ENCODE measurements around the gene ABHD16A. TPM values are rescaled to one million over a fixed set of nuclear protein-coding genes. Genes with fewer than 3 reads are reported as not detected.

Gene ABHD16A
- total and polyA plus RNA-seq, 2 of the 13 experiments (the other 11 are each of a cell fraction or from before 2014, with no cell fraction given) = 43.5 to 45.4 TPM

- DNase-seq (ENCODE audit: low spot score) = peak; percentile 68
- in situ Hi-C loops (cut with HindIII; ENCODE audit: extremely low pct_ligation_motif_present, low pct_unique_long_range_greater_than_20kb) (no loop called here), intact Hi-C loops (cut with micrococcal nuclease; ENCODE audit: unreplicated experiment) (no loop called here)
- peak overlapping the region; percentile 5 for H2AFZ ChIP-seq (ENCODE audit: low read length)
- no peaks in the 10 kb centered on the region for H3K9me3 ChIP-seq (ENCODE audit: low read length)
- FAIRE-seq = peak; percentile 32
- WGBS (ENCODE audit: low lambda C conversion rate) = 2% methylated on average over 5 of the region's 5 CpGs
- ChIA-PET POLR2A (interaction anchor here (0.6 to 5.1 kb wide), 18 partner anchors 11 to 188 kb away, joined by 3 to 31 read pairs (median 4); partner anchors contain the start of genes ABHD16A, APOM, C6orf47 and CLIC1), CTCF (ENCODE audit: low intra/inter-chr PET ratio, low total read pairs) (no interaction called here)
- no peak; the same call in 2 of the 3 replicates for ATAC-seq
- H3K4me3 ChIP-seq (replicated peaks in 1 of 3; ENCODE audit: insufficient read depth in 1 of 3, low read depth in 2 of 3, low read length in 3 of 3) = peak overlapping the region in 1 of 3 experiments; percentile 43; a peak in 2 of 6 replicates
- no peak overlapping the region for H3K27ac ChIP-seq (ENCODE audit: extremely low read length, insufficient read depth, low read length)
- H3K79me2 ChIP-seq (ENCODE audit: insufficient read depth, low read length) = no peaks in the 10 kb centered on the region
- H3K36me3 ChIP-seq (replicated peaks in 1 of 2; ENCODE audit: control insufficient read depth in 1 of 2, insufficient read depth in 2 of 2, low read length in 2 of 2) = no peaks in the 10 kb centered on the region
- peaks cover 14 to 51% of the 10 kb centered on the region in 2 experiments; a peak in 4 of 5 replicates for H3K27me3 ChIP-seq (ENCODE audit: control insufficient read depth in 1 of 2, insufficient read depth in 2 of 2, low read length in 2 of 2)
- peaks cover 34% of the 10 kb centered on the region for H3K4me1 ChIP-seq (ENCODE audit: insufficient read depth, low read length)
- BruUV-seq (replicated peaks) = no TSS peak
- no peaks in the 10 kb centered on the region for H4K20me1 ChIP-seq (ENCODE audit: insufficient read depth, low read length)
- H3K9ac ChIP-seq (ENCODE audit: insufficient read depth, low read depth, low read length) = no peak overlapping the region; the same call in 1 of the 2 replicates
- peak overlapping the region; percentile 63 for H3K4me2 ChIP-seq (ENCODE audit: low read depth, low read length)
- TF ChIP-seq ZNF501 (CRISPR knock-in tag; IDR thresholded peaks at IDR 0.05) (no peak), FOXA3 (CRISPR knock-in tag; IDR thresholded peaks at IDR 0.05) (no peak), RBM22 (optimal IDR thresholded peaks at IDR 0.05; ENCODE audit: low read length) (no peak), KDM1A (CRISPR knock-in tag; IDR thresholded peaks at IDR 0.05) (no peak), ZNF564 (CRISPR knock-in tag; IDR thresholded peaks at IDR 0.05) (no peak), GPN1 (CRISPR knock-in tag; IDR thresholded peaks at IDR 0.05; ENCODE audit: borderline replicate concordance) (no peak), HDAC2 (CRISPR knock-in tag; IDR thresholded peaks at IDR 0.05) (no peak), RXRB (CRISPR knock-in tag; IDR thresholded peaks at IDR 0.05; ENCODE audit: borderline replicate concordance) (no peak), ZMYM2 (CRISPR knock-in tag; IDR thresholded peaks at IDR 0.05) (no peak), SNAI1 (CRISPR knock-in tag; IDR thresholded peaks at IDR 0.05; ENCODE audit: borderline replicate concordance) (no peak), ARID4A (CRISPR knock-in tag; IDR thresholded peaks at IDR 0.05; ENCODE audit: borderline replicate concordance) (peak; percentile 15; the same call in 1 of the 2 replicates), KLF16 (CRISPR knock-in tag; IDR thresholded peaks at IDR 0.05) (no peak), PAWR (CRISPR knock-in tag; IDR thresholded peaks at IDR 0.05; ENCODE audit: borderline replicate concordance) (no peak), ZNF18 (CRISPR knock-in tag; IDR thresholded peaks at IDR 0.05; ENCODE audit: insufficient replicate concordance) (no peak)
Observed at GRCh38 chr6:31713991-31714684, 11.0 kb upstream of the ABHD16A start.
